Lower lobe of right lung (tissue), 2 donors: Measurements from ENCODE around the gene TEX26. TPM values are rescaled to one million over a fixed set of nuclear protein-coding genes. Genes with fewer than 3 reads are reported as not detected.
A peak's percentile ranks its signal among the peaks of the same experiment; 100 is the strongest.

Experiments used
- ATAC-seq, 2 donors: fragments of 200-7000 bp; cut with Tn5 transposase; one replicate each; pipeline ENCODE4 v1.9.1; 2020 to 2022; ENCODE audit warnings: mild to moderate bottlenecking in 2 of 2, moderate library complexity in 2 of 2
- DNase-seq: peaks from one replicate; pipeline ENCODE4 v3.0.0-alpha.2; 2020
- H3K27ac ChIP-seq: fragments of 200-600 bp; one replicate; pipeline ENCODE4 v1.8.0; 2022
- H3K27me3 ChIP-seq: fragments of 200-600 bp; one replicate; pipeline ENCODE4 v1.8.0; 2022; ENCODE audit warnings: low read depth
- H3K36me3 ChIP-seq: fragments of 200-600 bp; one replicate; pipeline ENCODE4 v1.8.0; 2022; ENCODE audit warnings: mild to moderate bottlenecking
- H3K4me1 ChIP-seq: fragments of 200-600 bp; one replicate; pipeline ENCODE4 v1.8.0; 2022
- H3K4me3 ChIP-seq: fragments of 200-600 bp; one replicate; pipeline ENCODE4 v1.8.0; 2022; ENCODE audit warnings: mild to moderate bottlenecking
- H3K9me3 ChIP-seq: fragments of 200-600 bp; one replicate; pipeline ENCODE4 v1.8.0; 2022
- intact Hi-C: fragments of 100-400 bp; cut with DNase I; formaldehyde crosslinking; loops from one replicate; pipeline ENCODE4 v1.11.0; 2022
- long read RNA-seq: library from polyadenylated mRNA; unstranded; transcript quantifications from one replicate; pipeline ENCODE4 v2.0.0, GENCODE V29; 2021
- total RNA-seq: library from RNA; stranded (reverse); fragmentation: NEBNext Ultra II Directional; extraction: Animal tissue kit (Norgen Biotek cat#: 25700); gene quantifications from one replicate; pipeline ENCODE4 v1.2.1, GENCODE V29; 2021
- TF ChIP-seq, protein P1 (sequence below): fragments of 200-600 bp; IDR thresholded peaks from one replicate; pipeline ENCODE4 v1.8.0; 2022; ENCODE audit warnings: antibody characterized with exemption, mild to moderate bottlenecking
- donor health status: DM: no; HTN: yes; CAD: no; lungs with severe emphysema.

Gene TEX26
- 0.27 TPM for total RNA-seq
- long read RNA-seq = 0 reads

DNA sequence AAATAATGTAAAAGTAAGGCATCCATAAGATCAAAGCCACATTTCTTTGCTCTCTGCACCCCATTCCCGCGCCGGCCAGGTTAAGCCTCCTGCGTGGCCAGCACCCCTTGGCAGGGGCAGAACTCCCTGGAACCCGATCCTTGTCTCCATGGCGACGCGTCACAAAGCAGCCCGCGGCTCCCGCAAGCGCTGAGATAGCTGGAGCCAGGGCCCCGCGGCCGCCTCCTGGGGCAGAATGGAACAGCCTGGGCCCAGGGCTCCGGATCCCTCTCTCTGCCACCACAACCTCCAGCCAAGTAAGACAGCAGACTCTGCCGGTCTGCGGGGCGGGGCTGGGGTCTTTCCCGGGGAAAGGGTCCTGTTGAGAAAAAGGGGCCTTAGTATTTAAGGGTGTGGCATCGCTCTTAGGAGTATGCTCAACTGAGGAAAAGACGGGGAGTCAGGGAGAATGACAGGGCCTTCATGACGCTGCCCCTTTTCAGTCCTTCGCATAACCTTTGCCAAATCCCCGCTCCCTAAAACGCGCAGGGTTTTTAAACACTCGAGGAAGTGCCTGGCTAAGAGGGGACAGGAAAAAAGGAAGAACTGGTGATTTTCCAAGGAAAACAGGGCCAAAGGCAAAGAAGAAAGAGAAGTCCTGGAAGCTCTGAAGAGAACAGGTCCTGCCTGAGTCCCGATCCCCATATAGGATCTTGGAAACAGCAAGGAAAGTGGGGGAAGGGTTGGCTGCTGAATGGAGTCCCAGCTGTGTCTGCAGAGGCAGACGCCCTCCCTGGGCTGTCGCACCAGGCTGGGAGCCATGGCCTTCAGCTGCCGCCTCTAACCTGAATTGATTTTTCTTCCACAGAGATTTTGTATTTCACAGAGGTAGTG lies at the start of gene TEX26:
TSS of gene TEX26 (plus strand) at position 176 of the 873 bp plus-strand sequence. CDS start at position 236, 60 bp downstream.
- TF ChIP-seq, protein P1, sequence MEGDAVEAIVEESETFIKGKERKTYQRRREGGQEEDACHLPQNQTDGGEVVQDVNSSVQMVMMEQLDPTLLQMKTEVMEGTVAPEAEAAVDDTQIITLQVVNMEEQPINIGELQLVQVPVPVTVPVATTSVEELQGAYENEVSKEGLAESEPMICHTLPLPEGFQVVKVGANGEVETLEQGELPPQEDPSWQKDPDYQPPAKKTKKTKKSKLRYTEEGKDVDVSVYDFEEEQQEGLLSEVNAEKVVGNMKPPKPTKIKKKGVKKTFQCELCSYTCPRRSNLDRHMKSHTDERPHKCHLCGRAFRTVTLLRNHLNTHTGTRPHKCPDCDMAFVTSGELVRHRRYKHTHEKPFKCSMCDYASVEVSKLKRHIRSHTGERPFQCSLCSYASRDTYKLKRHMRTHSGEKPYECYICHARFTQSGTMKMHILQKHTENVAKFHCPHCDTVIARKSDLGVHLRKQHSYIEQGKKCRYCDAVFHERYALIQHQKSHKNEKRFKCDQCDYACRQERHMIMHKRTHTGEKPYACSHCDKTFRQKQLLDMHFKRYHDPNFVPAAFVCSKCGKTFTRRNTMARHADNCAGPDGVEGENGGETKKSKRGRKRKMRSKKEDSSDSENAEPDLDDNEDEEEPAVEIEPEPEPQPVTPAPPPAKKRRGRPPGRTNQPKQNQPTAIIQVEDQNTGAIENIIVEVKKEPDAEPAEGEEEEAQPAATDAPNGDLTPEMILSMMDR = no peak
- no peaks in the 10 kb centered on the region for H3K4me1 ChIP-seq
- H3K4me3 ChIP-seq = no peak within 1 kb of the TSS
- H3K27me3 ChIP-seq = peaks cover 11% of the 10 kb centered on the region
- no peak for ATAC-seq
- no peaks in the 10 kb centered on the region for H3K36me3 ChIP-seq
- intact Hi-C loops = no loop called here
- no peaks in the 10 kb centered on the region for H3K9me3 ChIP-seq
- DNase-seq = no peak
- no peak within 1 kb of the TSS for H3K27ac ChIP-seq

- ATAC-seq = no peak
- no peaks in the 10 kb centered on the region for H3K36me3 ChIP-seq
- DNase-seq = no peak
- H3K4me3 ChIP-seq = no peak overlapping the region
- H3K9me3 ChIP-seq = no peaks in the 10 kb centered on the region
- peaks cover 13% of the 10 kb centered on the region for H3K4me1 ChIP-seq
- TF ChIP-seq, protein P1 = no peak
- no peaks in the 10 kb centered on the region for H3K27me3 ChIP-seq
- intact Hi-C loops = no loop called here
- no peak overlapping the region for H3K27ac ChIP-seq
These were observed 49.3 kb upstream of the TEX26 start for GRCh38 chr13:30882996-30883766.

- TF ChIP-seq, protein P1 = no peak
- no peak for DNase-seq
- no peaks in the 10 kb centered on the region for H3K27me3 ChIP-seq
- H3K4me3 ChIP-seq = no peak overlapping the region
- H3K9me3 ChIP-seq = no peaks in the 10 kb centered on the region
- no peak overlapping the region for H3K27ac ChIP-seq
- ATAC-seq = no peak
- H3K36me3 ChIP-seq = no peaks in the 10 kb centered on the region
- intact Hi-C loops = no loop called here
- H3K4me1 ChIP-seq = peaks cover 10% of the 10 kb centered on the region
These were observed 47.9 kb upstream of the TEX26 start for GRCh38 chr13:30884543-30884942.

- Histone ChIP-seq H3K4me1 (no peaks in the 10 kb centered on the region), H3K27me3 (no peaks in the 10 kb centered on the region), H3K27ac (no peak overlapping the region), H3K9me3 (no peaks in the 10 kb centered on the region), H3K36me3 (no peaks in the 10 kb centered on the region), H3K4me3 (no peak overlapping the region)
- no peak for ATAC-seq
- intact Hi-C loops = no loop called here
- no peak for DNase-seq
- TF ChIP-seq, protein P1 = no peak
These were observed 43.2 kb upstream of the TEX26 start for GRCh38 chr13:30889196-30889690.

- TF ChIP-seq, protein P1 = peak; percentile 18
- Histone ChIP-seq H3K27ac (no peak overlapping the region), H3K4me1 (no peaks in the 10 kb centered on the region), H3K27me3 (no peaks in the 10 kb centered on the region), H3K9me3 (no peaks in the 10 kb centered on the region), H3K4me3 (no peak overlapping the region), H3K36me3 (no peaks in the 10 kb centered on the region)
- DNase-seq (no peak), ATAC-seq (no peak)
- intact Hi-C loops = no loop called here
These were observed 39.5 kb upstream of the TEX26 start for GRCh38 chr13:30892966-30893365.
